PFSK-1 (cell line): ENCODE results near the gene EPOP.

Experiments
- POLR2AphosphoS5 ChIP-seq: IDR thresholded peaks from 2 replicates; pipeline ENCODE4 v1.6.1; 2012; ENCODE audit warnings: low read depth, mild to moderate bottlenecking, control low read depth, low read length, moderate library complexity
- SIN3A ChIP-seq: IDR thresholded peaks from 2 replicates; pipeline ENCODE4 v1.6.1; 2012; ENCODE audit warnings: mild to moderate bottlenecking, low read length, moderate library complexity, borderline replicate concordance; ENCODE audit not compliant: insufficient read depth
- TAF1 ChIP-seq: IDR thresholded peaks from 2 replicates; pipeline ENCODE4 v1.6.1; 2012; ENCODE audit warnings: low read length, control low read depth, borderline replicate concordance; ENCODE audit not compliant: insufficient read depth
- TF ChIP-seq, protein P1 (sequence below), 2 experiments: IDR thresholded peaks; 2 replicates each; pipeline versions ENCODE4 v1.6.1 to v1.8.0; 2011 to 2012; ENCODE audit warnings: low read depth in 2 of 2, low read length in 2 of 2, control low read depth in 1 of 2, inconsistent platforms in 1 of 2, mild to moderate bottlenecking in 1 of 2, moderate library complexity in 1 of 2; ENCODE audit not compliant: insufficient read depth in 1 of 2

DNA sequence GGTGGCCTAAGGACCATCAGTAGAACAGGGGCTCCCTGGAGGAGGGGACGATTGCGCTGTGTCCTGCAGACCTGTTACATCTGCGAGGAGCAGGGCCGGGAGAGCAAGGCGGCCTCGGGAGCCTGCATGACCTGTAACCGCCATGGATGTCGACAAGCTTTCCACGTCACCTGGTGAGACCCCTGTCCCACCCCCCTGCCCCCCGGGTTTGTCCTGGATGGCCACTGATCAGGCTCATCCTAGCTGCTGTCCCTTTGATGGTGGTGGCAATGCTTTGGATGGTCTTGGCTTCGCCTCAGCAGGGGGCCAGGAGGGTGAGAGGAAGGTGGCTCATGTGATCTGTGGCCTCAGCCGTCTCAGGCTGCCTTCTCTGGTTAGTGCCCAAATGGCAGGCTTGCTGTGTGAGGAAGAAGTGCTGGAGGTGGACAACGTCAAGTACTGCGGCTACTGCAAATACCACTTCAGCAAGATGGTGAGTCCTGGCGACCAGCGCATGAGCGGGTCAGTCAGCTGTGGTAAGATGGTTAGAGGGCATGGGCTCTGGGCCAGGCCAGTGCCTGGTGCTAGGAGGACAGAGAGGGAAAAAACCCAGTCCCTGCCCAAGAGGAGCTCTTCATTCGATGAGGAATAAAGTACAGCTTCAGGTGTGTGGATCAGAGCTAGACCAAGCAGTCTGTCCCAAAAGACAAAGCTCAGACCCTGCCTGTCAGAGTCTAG lies 34.5 kb upstream of the EPOP start:
- TF ChIP-seq, protein P1, sequence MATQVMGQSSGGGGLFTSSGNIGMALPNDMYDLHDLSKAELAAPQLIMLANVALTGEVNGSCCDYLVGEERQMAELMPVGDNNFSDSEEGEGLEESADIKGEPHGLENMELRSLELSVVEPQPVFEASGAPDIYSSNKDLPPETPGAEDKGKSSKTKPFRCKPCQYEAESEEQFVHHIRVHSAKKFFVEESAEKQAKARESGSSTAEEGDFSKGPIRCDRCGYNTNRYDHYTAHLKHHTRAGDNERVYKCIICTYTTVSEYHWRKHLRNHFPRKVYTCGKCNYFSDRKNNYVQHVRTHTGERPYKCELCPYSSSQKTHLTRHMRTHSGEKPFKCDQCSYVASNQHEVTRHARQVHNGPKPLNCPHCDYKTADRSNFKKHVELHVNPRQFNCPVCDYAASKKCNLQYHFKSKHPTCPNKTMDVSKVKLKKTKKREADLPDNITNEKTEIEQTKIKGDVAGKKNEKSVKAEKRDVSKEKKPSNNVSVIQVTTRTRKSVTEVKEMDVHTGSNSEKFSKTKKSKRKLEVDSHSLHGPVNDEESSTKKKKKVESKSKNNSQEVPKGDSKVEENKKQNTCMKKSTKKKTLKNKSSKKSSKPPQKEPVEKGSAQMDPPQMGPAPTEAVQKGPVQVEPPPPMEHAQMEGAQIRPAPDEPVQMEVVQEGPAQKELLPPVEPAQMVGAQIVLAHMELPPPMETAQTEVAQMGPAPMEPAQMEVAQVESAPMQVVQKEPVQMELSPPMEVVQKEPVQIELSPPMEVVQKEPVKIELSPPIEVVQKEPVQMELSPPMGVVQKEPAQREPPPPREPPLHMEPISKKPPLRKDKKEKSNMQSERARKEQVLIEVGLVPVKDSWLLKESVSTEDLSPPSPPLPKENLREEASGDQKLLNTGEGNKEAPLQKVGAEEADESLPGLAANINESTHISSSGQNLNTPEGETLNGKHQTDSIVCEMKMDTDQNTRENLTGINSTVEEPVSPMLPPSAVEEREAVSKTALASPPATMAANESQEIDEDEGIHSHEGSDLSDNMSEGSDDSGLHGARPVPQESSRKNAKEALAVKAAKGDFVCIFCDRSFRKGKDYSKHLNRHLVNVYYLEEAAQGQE (IDR thresholded peaks at IDR 0.05; ENCODE audit: insufficient read depth in 1 of 2, low read depth in 2 of 2, low read length in 2 of 2), result no peak
- no peak for TF ChIP-seq SIN3A
- TF ChIP-seq POLR2AphosphoS5, result no peak
- no peak for TF ChIP-seq TAF1
